ENCODE data around the gene PANK4. TPM values are rescaled to one million over a fixed set of nuclear protein-coding genes. Genes with fewer than 3 reads are reported as not detected.

The PANK4 gene
- total RNA-seq, 1 donor, result 33.5 TPM

DNA sequence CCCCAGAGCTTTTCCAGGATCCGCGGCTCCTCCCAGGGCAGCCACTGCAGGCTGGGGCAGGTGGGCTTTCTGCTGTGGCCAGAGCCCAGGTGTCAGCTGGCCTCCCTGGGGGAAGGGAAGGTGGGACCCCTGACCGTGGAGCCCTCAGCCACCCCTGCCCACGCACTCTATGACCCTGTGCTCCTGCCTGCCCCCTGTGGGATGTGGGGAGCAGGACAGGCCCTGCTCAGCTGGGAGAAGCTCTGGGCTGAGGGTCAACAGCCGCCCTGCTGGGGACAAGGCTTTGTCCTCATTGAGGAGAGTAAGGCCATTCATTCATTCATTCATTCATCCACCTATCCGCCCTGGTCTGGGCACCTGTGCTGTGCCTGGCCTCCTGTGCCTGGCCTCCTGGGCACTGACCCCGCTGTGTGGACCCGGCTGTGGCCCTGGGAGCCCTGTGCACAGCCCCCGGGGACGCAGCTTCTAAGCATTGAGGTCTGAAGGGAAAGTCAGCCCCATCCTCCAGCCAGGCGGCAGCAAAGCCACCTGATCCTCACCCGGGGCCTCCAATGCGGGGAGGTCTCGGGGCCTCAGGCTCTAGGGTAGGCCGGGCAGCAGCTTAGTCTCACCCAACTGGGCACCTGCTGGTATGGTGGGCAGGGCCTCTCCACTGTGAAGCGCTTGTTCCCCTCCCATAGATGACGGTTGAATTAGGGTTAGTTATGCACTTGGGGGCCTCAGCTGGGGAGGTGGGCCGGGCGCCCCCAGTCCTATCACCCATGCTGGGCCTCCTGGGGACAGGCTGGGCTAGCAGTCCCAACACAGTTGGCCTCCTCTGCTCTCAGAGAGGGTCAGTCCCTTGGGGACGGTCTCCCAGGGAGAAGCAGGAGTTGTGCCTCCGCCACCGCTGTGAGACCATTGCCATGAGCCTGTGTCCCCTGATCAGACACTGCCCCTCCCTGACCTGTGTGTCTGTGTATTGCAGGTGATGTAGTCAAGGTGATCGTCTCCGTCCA lies 35.8 kb upstream of the PANK4 start:
- Histone ChIP-seq H3K9me3 (ENCODE audit: low read depth, low read length) (no peaks in the 10 kb centered on the region), H3K27me3 (ENCODE audit: insufficient read depth, low read length) (no peaks in the 10 kb centered on the region), H3K4me3 (ENCODE audit: low read length) (no peak overlapping the region), H3K4me1 (ENCODE audit: insufficient read depth, low read length) (peaks cover 18% of the 10 kb centered on the region)

DNA sequence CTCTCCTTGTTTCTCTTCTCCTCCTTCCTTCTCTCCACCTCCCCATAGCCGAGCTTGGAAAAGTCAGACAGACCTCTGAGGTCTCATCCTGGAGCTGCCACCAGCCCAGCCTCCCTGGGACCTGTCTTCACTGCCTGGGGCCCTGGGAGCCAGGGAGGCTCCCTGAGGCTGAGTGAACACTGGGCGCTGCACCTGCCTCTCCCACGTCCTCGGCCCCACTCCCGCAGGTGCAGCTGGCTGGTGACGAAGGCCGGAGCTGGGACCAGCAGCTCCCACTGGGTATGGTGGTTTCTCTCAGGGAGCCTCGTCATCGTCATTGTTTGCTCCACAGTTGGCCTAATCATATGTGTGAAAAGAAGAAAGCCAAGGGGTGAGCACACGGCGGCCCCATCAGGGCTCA lies 35.0 kb upstream of the PANK4 start:
- Histone ChIP-seq H3K27me3 (ENCODE audit: insufficient read depth, low read length) (no peaks in the 10 kb centered on the region), H3K4me3 (ENCODE audit: low read length) (no peak overlapping the region), H3K9me3 (ENCODE audit: low read depth, low read length) (no peaks in the 10 kb centered on the region), H3K4me1 (ENCODE audit: insufficient read depth, low read length) (peaks cover 20% of the 10 kb centered on the region)

DNA sequence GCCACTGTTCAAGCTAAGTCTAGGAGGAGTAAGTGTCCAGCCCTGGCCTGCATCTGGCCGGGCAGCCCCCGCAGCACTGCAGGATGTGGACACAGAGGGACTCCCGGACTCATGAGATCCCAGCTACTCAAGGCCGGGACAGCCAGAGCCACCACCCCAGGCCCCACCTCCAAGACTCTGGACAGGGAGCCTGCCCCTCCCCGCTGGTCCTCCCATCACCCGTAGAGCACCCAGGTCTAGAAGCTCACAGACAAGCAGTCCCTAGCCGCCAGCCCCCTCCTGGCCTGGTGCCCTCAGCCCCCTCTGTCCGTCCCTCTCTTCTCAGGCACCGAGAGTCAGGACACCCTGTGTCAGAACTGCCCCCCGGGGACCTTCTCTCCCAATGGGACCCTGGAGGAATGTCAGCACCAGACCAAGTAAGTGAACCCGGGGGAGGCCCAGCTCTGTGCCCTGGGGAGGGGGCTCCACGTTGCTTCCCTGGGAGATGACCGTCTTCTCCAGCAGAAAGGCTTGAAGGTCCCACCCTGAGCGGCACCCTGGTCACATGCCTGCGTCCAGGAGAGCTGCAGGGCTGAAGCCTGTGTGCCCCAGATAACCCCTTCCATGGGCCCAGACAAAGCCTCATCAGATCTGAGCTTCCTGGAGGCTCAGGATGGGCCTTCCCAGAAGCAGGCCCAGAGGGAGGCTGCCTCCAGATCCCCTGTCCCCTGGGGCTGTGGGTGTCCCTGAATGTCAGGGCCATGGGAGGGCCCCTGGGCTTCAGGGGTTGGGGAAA lies 34.1 kb upstream of the PANK4 start:
- Histone ChIP-seq H3K27me3 (ENCODE audit: insufficient read depth, low read length) (no peaks in the 10 kb centered on the region), H3K9me3 (ENCODE audit: low read depth, low read length) (no peaks in the 10 kb centered on the region), H3K4me1 (ENCODE audit: insufficient read depth, low read length) (peaks cover 25% of the 10 kb centered on the region), H3K4me3 (ENCODE audit: low read length) (no peak overlapping the region)

DNA sequence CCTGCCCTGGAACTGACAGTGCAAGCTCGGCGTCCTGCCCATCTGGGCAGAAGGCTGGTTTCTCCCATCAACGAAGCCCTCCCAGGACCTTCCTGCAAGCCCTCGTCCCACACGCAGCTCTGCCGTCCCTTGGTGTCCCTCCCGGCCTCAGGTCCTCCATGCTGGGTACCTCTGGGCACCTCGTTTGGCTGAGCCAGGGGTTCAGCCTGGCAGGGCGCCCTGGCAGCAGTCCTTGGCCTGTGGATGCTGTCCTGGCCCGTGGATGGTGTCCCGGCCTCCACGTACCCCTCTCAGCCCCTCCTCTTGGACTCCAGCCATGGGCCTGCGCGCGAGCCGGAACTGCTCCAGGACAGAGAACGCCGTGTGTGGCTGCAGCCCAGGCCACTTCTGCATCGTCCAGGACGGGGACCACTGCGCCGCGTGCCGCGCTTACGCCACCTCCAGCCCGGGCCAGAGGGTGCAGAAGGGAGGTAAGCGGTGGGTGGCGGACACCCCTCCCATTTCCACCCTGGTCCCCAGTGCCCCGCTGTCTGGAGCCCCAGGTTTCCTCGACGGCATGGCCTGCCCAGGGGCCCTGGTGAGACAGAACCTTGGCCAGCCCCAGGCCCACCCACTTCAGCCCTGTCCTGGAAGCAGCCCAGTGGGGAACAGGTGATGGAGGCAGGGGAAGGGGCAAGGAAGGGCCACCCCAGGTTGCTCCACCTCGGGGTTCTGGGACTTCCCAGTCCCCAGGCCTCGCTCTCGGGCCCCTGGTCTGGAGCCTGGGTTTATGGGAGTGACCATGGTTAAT lies 33.3 kb upstream of the PANK4 start:
- Histone ChIP-seq H3K4me3 (ENCODE audit: low read length) (no peak overlapping the region), H3K27me3 (ENCODE audit: insufficient read depth, low read length) (no peaks in the 10 kb centered on the region), H3K9me3 (ENCODE audit: low read depth, low read length) (no peaks in the 10 kb centered on the region), H3K4me1 (ENCODE audit: insufficient read depth, low read length) (peaks cover 33% of the 10 kb centered on the region)

DNA sequence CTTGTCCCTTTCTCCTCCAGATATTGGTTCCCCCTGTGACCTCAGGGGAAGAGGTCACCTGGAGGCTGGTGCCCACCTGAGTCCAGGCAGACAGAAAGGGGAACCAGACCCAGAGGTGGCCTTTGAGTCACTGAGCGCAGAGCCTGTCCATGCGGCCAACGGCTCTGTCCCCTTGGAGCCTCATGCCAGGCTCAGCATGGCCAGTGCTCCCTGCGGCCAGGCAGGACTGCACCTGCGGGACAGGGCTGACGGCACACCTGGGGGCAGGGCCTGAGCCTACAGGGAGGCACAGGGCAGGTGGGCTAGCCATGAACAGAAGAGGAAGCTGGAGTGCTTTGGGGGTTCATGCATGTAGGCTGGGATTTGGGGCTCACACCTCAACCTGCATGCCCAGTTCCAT lies 32.5 kb upstream of the PANK4 start:
- Histone ChIP-seq H3K27me3 (ENCODE audit: insufficient read depth, low read length) (no peaks in the 10 kb centered on the region), H3K9me3 (ENCODE audit: low read depth, low read length) (no peaks in the 10 kb centered on the region), H3K4me1 (ENCODE audit: insufficient read depth, low read length) (peaks cover 37% of the 10 kb centered on the region), H3K4me3 (ENCODE audit: low read length) (no peak overlapping the region)

DNA sequence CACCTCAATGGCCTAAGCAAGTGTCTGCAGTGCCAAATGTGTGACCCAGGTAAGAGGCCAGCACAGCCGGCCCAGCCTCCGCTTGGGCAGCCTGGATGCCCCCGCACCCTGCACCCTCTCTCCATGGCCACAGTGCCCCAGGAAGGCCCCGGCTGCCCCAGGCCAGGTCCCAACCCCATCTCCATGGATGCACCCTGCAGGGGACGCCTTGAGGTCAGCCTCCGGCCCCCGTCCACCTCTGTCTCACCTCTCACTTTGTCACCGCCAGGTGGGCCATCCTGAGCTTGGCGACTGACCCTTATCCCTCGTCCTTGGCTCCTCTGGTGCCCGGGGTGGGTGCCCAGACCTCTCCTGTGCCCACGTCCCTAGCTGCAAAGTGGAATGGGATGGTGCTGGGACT lies 32.0 kb upstream of the PANK4 start:
- no peaks in the 10 kb centered on the region for H3K27me3 ChIP-seq (ENCODE audit: insufficient read depth, low read length)
- no peak overlapping the region for H3K4me3 ChIP-seq (ENCODE audit: low read length)
- H3K9me3 ChIP-seq (ENCODE audit: low read depth, low read length), result no peaks in the 10 kb centered on the region
- peaks cover 37% of the 10 kb centered on the region for H3K4me1 ChIP-seq (ENCODE audit: insufficient read depth, low read length)

DNA sequence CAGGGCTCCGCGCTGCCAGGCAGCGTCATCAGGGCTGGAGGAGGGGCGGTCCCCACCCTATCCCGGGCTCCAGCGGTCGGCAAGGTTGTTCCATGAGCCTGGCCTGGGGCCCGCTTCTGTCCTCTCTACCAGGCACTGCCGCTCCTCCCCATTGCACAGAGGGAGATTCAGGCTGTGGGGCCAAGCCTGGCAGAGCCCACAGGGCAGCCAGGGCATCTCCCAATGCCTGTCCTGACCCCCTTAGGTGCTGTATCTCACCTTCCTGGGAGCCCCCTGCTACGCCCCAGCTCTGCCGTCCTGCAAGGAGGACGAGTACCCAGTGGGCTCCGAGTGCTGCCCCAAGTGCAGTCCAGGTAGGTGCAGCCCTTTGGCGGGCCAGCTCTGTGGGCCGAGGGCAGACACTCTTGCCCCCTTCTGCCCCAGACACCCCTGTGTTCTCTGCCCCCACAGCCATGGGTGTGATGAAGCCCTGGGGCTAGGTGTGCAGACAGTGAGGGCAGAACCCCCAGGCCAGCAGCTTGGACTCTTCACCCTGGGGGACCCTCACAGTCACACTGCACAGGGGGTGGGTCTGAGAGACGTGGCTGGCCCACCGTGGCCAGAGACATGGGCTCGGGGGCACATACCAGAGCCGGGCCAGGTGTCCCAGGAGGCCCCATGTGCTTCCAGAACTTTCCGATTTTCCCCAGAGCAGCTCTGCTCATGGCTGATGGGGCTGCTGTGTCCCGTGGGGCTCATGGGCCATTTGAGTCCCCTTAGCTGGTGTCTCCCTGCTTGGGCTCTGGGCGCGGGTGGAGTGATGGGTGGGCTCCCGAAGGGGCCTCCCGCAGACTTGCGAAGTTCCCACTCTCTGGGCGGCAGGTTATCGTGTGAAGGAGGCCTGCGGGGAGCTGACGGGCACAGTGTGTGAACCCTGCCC lies 31.3 kb upstream of the PANK4 start:
- Histone ChIP-seq H3K4me1 (ENCODE audit: insufficient read depth, low read length) (peaks cover 37% of the 10 kb centered on the region), H3K9me3 (ENCODE audit: low read depth, low read length) (no peaks in the 10 kb centered on the region), H3K27me3 (ENCODE audit: insufficient read depth, low read length) (no peaks in the 10 kb centered on the region), H3K4me3 (ENCODE audit: low read length) (peak overlapping the region; percentile 85)

DNA sequence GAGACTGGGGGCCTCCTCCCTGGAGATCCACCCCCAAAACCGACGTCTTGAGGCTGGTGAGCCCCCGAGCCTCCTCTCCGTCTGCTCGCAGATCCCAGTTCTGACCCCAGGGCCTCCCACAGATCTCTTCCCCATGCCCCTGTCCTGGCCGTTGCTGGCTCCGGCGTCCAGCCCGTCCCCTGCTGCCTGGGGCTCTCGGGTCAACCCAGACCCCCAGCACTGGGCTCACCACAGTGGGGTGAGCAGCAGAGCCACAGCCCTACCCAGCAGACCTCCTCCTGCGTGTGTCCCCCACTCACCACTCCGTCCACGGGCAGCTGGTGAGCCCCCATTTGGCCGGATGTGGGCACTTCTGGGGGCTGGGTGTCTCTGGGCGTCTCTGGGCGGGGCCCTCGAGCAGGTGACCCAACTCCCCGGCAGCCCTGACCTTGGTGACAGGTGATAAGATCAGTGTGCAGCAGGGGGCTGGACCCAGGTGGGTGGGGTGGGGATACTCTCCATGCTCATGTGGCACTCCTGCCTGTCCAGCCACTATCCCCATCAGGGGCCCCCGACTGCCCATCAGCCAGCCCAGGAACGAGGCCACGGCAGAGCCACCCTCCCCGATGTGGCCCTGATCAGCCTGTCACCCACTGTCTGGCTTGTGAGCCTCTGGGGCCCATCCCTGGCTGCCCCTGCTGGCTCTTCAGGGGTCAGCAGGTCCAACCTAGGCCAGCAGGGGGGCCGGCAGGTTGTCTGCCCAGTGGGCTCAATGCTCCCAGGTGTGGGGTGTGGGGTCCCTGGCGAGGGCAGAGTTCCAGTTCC lies 30.5 kb upstream of the PANK4 start:
- peak overlapping the region; percentile 85 for H3K4me3 ChIP-seq (ENCODE audit: low read length)
- H3K9me3 ChIP-seq (ENCODE audit: low read depth, low read length), result no peaks in the 10 kb centered on the region
- no peaks in the 10 kb centered on the region for H3K27me3 ChIP-seq (ENCODE audit: insufficient read depth, low read length)
- H3K4me1 ChIP-seq (ENCODE audit: insufficient read depth, low read length), result peaks cover 37% of the 10 kb centered on the region

DNA sequence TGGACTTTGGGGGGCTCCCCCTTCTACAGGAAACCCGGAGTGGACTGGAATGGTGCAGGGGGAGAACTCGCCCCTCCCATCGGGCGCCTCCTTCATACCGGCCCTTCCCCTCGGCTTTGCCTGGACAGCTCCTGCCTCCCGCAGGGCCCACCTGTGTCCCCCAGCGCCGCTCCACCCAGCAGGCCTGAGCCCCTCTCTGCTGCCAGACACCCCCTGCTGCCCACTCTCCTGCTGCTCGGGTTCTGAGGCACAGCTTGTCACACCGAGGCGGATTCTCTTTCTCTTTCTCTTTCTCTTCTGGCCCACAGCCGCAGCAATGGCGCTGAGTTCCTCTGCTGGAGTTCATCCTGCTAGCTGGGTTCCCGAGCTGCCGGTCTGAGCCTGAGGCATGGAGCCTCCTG lies 29.9 kb upstream of the PANK4 start, which contains the start of gene TNFRSF14:
TNFRSF14 (plus strand) TSS at position 95 of the 401 bp plus-strand sequence; CDS start at position 389, 294 bp downstream.
- Histone ChIP-seq H3K9me3 (ENCODE audit: low read depth, low read length) (no peaks in the 10 kb centered on the region), H3K4me3 (ENCODE audit: low read length) (peak within 1 kb of the TSS; percentile 85), H3K4me1 (ENCODE audit: insufficient read depth, low read length) (peaks cover 37% of the 10 kb centered on the region), H3K27me3 (ENCODE audit: insufficient read depth, low read length) (no peaks in the 10 kb centered on the region)

DNA sequence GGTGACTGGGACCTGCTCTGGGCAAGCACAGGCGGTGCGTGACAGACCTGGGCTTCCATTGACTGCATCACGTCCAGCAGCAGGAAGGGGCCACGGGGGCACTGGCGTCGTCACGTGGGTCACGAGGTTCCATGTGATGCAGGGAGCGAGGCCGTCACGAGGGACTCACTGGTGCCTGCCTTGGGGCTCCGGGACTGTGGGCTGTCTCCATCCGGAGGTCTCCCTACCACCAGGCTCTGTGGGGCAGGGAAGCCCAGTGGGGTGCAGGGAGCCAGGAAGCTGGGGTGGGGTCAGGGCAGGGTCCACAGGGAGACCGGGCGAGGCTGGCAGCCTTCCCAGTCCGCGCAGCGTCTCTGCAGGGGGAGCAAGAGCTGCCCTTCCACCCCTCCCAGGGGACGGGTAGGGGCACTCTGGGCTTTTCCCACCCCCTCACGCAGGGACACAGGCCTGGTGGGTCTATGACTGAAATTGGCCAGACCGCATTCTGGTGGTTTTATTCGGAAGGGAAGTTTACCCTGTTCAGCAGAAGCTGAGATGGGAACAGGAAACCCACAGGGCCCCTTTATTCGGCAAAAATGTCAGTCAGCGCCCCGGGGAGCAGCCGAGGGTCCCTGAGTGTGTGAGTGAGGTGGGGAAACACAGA lies 29.4 kb upstream of the PANK4 start:
- Histone ChIP-seq H3K4me3 (ENCODE audit: low read length) (peak overlapping the region; percentile 85), H3K4me1 (ENCODE audit: insufficient read depth, low read length) (peaks cover 37% of the 10 kb centered on the region), H3K27me3 (ENCODE audit: insufficient read depth, low read length) (no peaks in the 10 kb centered on the region), H3K9me3 (ENCODE audit: low read depth, low read length) (no peaks in the 10 kb centered on the region)

DNA sequence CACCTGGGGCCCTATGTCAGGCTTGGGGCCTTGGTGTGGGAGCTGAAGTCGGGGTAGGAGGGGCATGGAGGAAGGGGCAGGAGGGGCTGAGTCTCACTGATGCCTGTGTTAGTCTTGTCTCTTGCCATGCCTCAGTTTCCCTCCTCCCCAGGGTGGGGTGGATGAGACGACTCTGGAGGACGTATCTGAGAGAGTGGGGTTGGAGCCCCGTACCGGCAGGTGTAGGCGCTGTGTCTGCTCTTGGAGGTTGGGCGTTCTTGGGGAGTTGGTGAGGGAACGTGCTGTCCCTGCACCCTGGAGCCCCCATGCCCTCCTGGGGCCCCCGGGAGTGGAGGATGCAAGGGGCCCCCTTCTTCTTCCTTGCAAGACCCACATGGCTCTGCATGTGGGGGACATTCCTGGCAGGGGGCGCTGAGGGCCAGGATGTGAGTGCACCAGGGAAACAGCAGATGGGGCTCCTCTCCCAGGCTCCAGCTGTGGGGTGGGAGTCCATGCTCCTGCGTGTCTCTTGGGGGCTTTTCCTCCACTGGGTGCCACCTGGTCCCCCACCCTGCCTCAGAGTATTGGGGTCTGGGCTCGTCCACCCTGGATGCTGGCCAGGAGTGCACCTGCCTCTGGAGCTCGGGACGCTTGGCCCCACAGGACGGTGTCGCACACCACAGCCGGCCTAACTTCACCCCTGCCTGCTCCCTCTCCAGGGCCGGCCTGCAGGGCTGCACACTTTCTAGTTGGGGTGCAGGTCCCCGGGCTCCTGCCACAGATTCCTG lies 28.4 kb upstream of the PANK4 start:
- no peaks in the 10 kb centered on the region for H3K27me3 ChIP-seq (ENCODE audit: insufficient read depth, low read length)
- no peaks in the 10 kb centered on the region for H3K9me3 ChIP-seq (ENCODE audit: low read depth, low read length)
- H3K4me1 ChIP-seq (ENCODE audit: insufficient read depth, low read length), result peaks cover 45% of the 10 kb centered on the region
- H3K4me3 ChIP-seq (ENCODE audit: low read length), result no peak overlapping the region

DNA sequence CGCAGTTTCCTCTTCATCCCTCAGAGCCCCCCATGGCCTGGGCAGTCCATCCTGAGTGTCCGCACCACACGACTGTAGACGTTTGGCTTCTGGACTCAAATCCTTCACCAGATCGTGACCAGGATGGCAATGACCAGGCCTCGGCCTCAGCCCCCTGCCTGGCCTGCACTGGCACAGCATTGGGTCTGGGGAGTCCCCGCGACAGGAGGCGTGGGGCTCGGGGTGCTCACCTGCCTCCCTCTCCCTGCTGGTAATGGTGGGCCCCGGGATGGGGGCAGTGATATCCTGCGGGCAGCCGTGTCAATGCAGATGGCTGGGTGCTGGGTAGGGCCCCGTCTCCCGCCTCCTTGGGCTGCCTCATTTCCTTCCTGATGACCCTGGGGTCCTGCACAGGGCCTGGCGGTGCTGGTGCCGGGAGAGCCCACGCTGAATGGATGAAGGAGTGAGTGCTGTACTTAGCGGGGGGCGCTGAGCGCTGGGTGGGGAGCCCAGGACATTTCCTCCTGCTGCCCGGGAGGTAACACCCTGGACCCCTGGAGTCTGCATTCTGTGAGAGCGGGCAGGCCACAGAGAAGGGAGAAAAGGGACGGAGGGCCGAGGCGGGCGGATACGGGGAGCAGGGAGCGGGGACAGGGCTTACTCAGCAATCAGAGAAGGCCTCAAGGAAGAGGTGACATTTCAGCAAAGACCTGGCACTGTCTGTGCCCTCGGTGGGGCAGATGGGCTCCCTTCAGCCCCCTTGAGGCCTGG lies 27.6 kb upstream of the PANK4 start:
- Histone ChIP-seq H3K9me3 (ENCODE audit: low read depth, low read length) (no peaks in the 10 kb centered on the region), H3K4me3 (ENCODE audit: low read length) (no peak overlapping the region), H3K27me3 (ENCODE audit: insufficient read depth, low read length) (no peaks in the 10 kb centered on the region), H3K4me1 (ENCODE audit: insufficient read depth, low read length) (peaks cover 52% of the 10 kb centered on the region)
